Testis (tissue), 3 donors: ENCODE measurements around the gene PRR11. TPM values are rescaled to one million over a fixed set of nuclear protein-coding genes. Genes with fewer than 3 reads are reported as not detected.

ENCODE experiments used
- DNase-seq: peaks from one replicate; pipeline ENCODE4 v3.0.0-alpha.2; 2019
- H3K27ac ChIP-seq, 2 donors: fragments of 200-600 bp; sonication (generic); one replicate each; pipeline ENCODE4 v1.5.1; 2019
- H3K27me3 ChIP-seq: fragments of 200-600 bp; sonication (generic); one replicate; pipeline ENCODE4 v1.5.1; 2019
- H3K36me3 ChIP-seq: fragments of 200-600 bp; sonication (generic); one replicate; pipeline ENCODE4 v1.5.1; 2017; ENCODE audit warnings: low read depth; ENCODE audit errors: missing control alignments
- H3K4me1 ChIP-seq: fragments of 200-600 bp; sonication (generic); one replicate; pipeline ENCODE4 v1.5.1; 2019
- H3K4me3 ChIP-seq, 2 donors: fragments of 200-600 bp; sonication (generic); one replicate each; pipeline ENCODE4 v1.5.1; 2017 to 2019
- H3K9me3 ChIP-seq: fragments of 200-600 bp; sonication (generic); one replicate; pipeline ENCODE4 v1.5.1; 2017
- POLR2A ChIP-seq: fragments of 450-650 bp; IDR thresholded peaks from one replicate; pipeline ENCODE4 v1.6.1; 2017; ENCODE audit warnings: antibody characterized with exemption, mild to moderate bottlenecking, moderate library complexity
- WGBS, 2 donors: methylation state at CpG; one replicate each; pipeline ENCODE4 v1.1.5; 2018; 5-methylcytosine and 5-hydroxymethylcytosine counted together
- intact Hi-C: fragments of 100-400 bp; cut with DNase I; formaldehyde crosslinking; loops from one replicate; pipeline ENCODE4 v1.15.1; 2023; ENCODE audit warnings: low total_unique reads
- polyA plus RNA-seq: library from polyadenylated mRNA; stranded (reverse); fragments of 350-450 nt; fragmentation: Illumina TruSeq; extraction: RNeasy Lipid Tissue Mini Kit (QIAGEN cat#74804); gene quantifications from one replicate; pipeline ENCODE4 v1.2.3, GENCODE V29; 2014; ENCODE audit warnings: low read depth, low replicate concordance; ENCODE audit not compliant: insufficient read depth
- total RNA-seq, 2 donors: library from RNA; depleted of rRNA; stranded (reverse); fragments of >200 nt; gene quantifications; one replicate each; pipeline ENCODE4 v1.2.3, GENCODE V29; 2016
- TF ChIP-seq, protein P1 (sequence below), 3 experiments: fragments of 450-650 bp in 2 of 3; fragments of 200-600 bp in 1 of 3; sonication (generic) in 1 of 3; IDR thresholded peaks; one replicate each; pipeline ENCODE4 v1.5.1; 2016 to 2019; ENCODE audit warnings: antibody characterized with exemption in 3 of 3, mild to moderate bottlenecking in 2 of 3, moderate library complexity in 1 of 3

The PRR11 gene
- total and polyA plus RNA-seq, 3 donors from 2014 or later = 3.9 to 6.9 (median 5.3) TPM

DNA sequence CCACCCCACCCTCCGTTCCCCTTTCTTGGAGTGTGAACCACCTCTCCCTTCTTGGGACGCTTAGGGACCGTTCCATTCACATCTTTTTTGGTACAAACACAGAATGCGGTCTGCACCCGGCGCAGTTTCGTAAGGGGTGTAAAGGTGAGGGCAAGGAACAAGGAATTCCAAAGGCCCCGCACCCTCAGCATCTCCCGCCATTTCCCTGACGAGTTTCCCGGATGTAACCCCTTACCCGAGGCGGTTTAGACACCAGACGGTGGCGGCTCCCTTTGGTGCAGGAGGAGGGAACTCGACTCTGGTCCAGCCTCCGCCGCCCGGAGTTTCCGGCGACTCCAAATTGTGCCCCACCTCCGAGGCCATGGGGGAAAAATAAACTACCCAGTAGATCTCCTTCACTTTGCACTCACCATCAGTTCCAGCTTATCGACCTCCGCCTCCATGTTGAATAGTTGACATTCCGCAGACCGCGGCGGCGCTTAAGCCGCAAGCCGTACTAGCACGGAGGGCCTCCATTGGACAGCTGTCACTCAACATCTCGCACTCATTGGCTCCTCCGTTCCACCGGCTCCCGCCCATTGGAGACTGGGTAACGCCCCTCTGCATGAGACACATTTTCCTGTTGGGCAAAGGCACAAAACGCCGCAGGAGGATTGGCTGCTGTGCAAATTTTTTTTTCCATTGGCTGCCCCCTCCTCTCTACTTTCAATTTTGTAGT lies 666 bp upstream of the PRR11 start, which contains the start of gene SKA2:
Gene SKA2, minus strand, starts transcription at position 466 of the 718 bp plus-strand sequence. Its CDS starts 23 bp downstream, at position 443.
- Histone ChIP-seq H3K9me3 (no peaks in the 10 kb centered on the region), H3K27ac (peak within 1 kb of the TSS; percentile 79 to 84), H3K4me3 (peak within 1 kb of the TSS; percentile 67 to 69), H3K4me1 (peaks cover 5% of the 10 kb centered on the region), H3K27me3 (no peaks in the 10 kb centered on the region), H3K36me3 (no peaks in the 10 kb centered on the region)
- DNase-seq = peak; percentile 97
- WGBS, 2 donors = 0 to 1% methylated on average over 35 to 39 of the region's 39 CpGs
- TF ChIP-seq, protein P1, sequence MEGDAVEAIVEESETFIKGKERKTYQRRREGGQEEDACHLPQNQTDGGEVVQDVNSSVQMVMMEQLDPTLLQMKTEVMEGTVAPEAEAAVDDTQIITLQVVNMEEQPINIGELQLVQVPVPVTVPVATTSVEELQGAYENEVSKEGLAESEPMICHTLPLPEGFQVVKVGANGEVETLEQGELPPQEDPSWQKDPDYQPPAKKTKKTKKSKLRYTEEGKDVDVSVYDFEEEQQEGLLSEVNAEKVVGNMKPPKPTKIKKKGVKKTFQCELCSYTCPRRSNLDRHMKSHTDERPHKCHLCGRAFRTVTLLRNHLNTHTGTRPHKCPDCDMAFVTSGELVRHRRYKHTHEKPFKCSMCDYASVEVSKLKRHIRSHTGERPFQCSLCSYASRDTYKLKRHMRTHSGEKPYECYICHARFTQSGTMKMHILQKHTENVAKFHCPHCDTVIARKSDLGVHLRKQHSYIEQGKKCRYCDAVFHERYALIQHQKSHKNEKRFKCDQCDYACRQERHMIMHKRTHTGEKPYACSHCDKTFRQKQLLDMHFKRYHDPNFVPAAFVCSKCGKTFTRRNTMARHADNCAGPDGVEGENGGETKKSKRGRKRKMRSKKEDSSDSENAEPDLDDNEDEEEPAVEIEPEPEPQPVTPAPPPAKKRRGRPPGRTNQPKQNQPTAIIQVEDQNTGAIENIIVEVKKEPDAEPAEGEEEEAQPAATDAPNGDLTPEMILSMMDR (IDR thresholded peaks at IDR 0.05) = no peak
- TF ChIP-seq POLR2A = no peak
- intact Hi-C loops = no loop called here

DNA sequence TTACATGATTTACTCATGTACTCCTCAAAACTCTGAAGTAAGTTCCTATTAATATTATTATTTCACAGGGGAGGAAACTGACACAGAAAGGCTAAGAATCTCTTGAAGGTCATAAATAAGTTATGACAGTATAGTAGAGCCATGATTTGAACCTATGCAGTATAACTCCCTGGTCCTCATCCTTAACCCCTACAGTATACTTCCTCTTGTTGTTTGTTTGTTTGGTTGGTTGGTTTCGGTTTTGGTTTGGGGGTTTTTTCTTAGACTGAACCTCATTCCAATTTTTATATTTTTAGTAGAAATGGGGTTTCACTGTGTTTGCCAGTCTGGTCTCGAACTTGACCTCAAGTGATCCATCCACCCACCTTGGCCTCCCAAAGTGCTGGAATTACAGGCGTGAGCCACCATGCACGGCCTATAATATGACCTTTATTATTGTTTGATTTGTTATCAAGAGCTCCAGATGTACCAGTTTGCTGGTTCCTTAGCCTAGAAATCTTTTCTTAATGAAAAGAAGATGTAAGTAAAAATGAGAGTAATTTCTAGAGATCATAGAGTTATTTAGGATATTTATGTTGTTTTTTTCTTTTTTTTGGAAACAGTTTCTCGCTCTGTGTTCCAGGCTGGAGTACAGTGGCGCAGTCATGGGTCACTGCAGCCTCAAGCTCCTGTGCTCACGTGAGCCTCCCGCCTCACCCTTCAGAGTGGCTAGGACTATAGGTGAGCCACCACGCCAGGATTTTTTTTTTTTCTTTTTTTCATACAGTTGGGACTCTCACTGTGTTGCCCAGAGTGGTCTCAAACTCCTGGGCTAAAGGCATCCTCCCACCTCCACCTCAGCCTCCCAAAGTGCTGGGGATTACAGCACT lies 4.8 kb downstream of the PRR11 start:
- no peak for DNase-seq

GRCh38 chr17:59161477-59161876 lies 5.9 kb downstream of the PRR11 start:
- no peaks in the 10 kb centered on the region for H3K9me3 ChIP-seq
- intact Hi-C loops = no loop called here
- peaks cover 4% of the 10 kb centered on the region for H3K4me1 ChIP-seq
- H3K36me3 ChIP-seq = no peaks in the 10 kb centered on the region
- WGBS, 2 donors = 96 to 98% methylated on average over 2 of the region's 2 CpGs
- H3K4me3 ChIP-seq = no peak overlapping the region
- no peak overlapping the region for H3K27ac ChIP-seq
- H3K27me3 ChIP-seq = no peaks in the 10 kb centered on the region
- no peak for TF ChIP-seq POLR2A
- TF ChIP-seq, protein P1 (IDR thresholded peaks at IDR 0.05) = no peak
- DNase-seq = no peak

More for the DNA sequence above, 4.8 kb downstream of the PRR11 start:
- no peak overlapping the region for H3K27ac ChIP-seq
- no peaks in the 10 kb centered on the region for H3K4me1 ChIP-seq
- H3K27me3 ChIP-seq = no peaks in the 10 kb centered on the region
- WGBS, 2 donors = 86 to 88% methylated on average over 9 of the region's 9 CpGs
- intact Hi-C loops = no loop called here
- no peaks in the 10 kb centered on the region for H3K9me3 ChIP-seq
- TF ChIP-seq, protein P1 (IDR thresholded peaks at IDR 0.05) = no peak
- TF ChIP-seq POLR2A = no peak
- H3K4me3 ChIP-seq = no peak overlapping the region
- no peaks in the 10 kb centered on the region for H3K36me3 ChIP-seq

DNA sequence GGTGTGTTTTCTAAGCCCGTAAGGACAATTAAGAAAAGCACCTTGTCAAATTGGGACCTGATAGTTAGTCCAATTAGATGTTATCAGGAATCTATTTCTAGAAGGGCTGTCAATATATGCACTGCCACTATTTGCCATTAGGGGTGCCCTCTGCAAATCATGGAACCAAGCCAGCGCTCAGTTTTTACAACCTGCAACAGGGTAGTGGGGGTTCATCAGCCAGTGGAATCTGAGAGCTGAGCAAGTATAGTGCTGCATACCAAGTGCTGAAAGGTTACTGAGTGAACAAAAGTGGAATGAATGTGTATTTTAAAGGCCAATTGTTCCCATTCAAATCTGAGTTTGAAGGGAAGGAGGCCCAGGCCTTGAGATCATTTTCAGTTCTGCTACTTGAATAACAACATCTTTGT lies 10.4 kb downstream of the PRR11 start:
- TF ChIP-seq, protein P1 (IDR thresholded peaks at IDR 0.05) = peak; percentile 16 to 55 (median 53)
- no peak for TF ChIP-seq POLR2A
- peak; percentile 73 for DNase-seq
- no peak overlapping the region for H3K4me3 ChIP-seq
- H3K4me1 ChIP-seq = peaks cover 4% of the 10 kb centered on the region
- H3K27me3 ChIP-seq = no peaks in the 10 kb centered on the region
- no peaks in the 10 kb centered on the region for H3K36me3 ChIP-seq
- 62 to 68% methylated on average over 2 of the region's 2 CpGs for WGBS, 2 donors
- peak overlapping the region; percentile 52 for H3K27ac ChIP-seq
- H3K9me3 ChIP-seq = no peaks in the 10 kb centered on the region
- intact Hi-C loops = no loop called here
